H1 (cell line): ENCODE measurements around the gene F10. TPM values are rescaled to one million over a fixed set of nuclear protein-coding genes. Genes with fewer than 3 reads are reported as not detected.

ENCODE experiments used
- FOSL1 ChIP-seq: IDR thresholded peaks from 2 replicates; pipeline ENCODE4 v1.6.1; 2011; ENCODE audit warnings: mild to moderate bottlenecking, low read depth, low read length, moderate library complexity; ENCODE audit not compliant: insufficient read depth
- TAF1 ChIP-seq: IDR thresholded peaks from 2 replicates; pipeline ENCODE4 v1.6.1; 2011; ENCODE audit warnings: mild to moderate bottlenecking, low read depth, low read length
- polyA plus RNA-seq, 7 experiments: library from polyadenylated mRNA; depleted of rRNA in 3 of 7; stranded (reverse) in 5 of 7; unstranded in 2 of 7; fragments of >200 nt in 5 of 7; fragments of 200-250 nt in 2 of 7; gene quantifications; 1 replicate in 5 of 7; 2 replicates in 1 of 7; 4 replicates in 1 of 7; pipeline versions ENCODE4 v1.2.1 to v1.2.3, GENCODE V29; 2011 to 2013; ENCODE audit warnings: missing spikeins in 2 of 7, mixed read lengths in 2 of 7
- total RNA-seq: library from RNA; stranded (reverse); fragmentation: NEBNext Ultra II Directional; extraction: Animal tissue kit (Norgen Biotek cat#: 25700); gene quantifications from 2 replicates; pipeline ENCODE4 v1.2.1, GENCODE V29; 2021
- TF ChIP-seq, protein P1 (sequence below): IDR thresholded peaks from 2 replicates; pipeline ENCODE4 v1.6.1; 2011; ENCODE audit warnings: low read length, improper control_type of control experiment

The F10 gene
- total and polyA plus RNA-seq, 2 of the 8 experiments (the other 6 are each of a cell fraction or from before 2014, with no cell fraction given): 2.0 to 4.2 TPM

DNA sequence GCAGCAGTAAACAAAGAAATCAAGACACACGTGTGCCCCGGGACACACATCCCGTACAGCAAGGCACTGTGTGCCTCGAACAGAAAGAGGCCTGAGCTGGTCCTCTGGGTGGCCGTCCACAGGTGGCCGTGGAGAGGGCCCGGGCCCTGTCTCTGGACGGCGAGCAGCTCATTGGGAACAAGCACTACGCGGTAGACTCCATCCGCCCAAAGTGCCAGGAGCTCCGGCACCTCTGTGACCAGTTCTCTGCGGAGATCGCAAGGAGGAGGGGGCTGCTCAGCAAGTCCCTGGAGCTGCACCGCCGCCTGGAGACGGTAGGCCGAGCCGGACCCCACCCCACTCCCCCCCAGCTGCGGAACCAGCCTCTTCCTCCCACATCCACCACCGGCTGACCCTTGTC is 47.7 kb upstream of the F10 start (continued):
- TF ChIP-seq, protein P1, sequence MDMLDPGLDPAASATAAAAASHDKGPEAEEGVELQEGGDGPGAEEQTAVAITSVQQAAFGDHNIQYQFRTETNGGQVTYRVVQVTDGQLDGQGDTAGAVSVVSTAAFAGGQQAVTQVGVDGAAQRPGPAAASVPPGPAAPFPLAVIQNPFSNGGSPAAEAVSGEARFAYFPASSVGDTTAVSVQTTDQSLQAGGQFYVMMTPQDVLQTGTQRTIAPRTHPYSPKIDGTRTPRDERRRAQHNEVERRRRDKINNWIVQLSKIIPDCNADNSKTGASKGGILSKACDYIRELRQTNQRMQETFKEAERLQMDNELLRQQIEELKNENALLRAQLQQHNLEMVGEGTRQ: no peak
- TF ChIP-seq TAF1 (no peak), FOSL1 (no peak)
